GM19240 (cell line): Measurements from ENCODE around the gene MARCO.

Experiments used
- DNase-seq: peaks from one replicate; pipeline ENCODE4 v3.0.0; 2011; ENCODE audit warnings: low spot score; ENCODE audit not compliant: insufficient read length

The MARCO gene

GRCh38 chr2:119005051-119005450 is 63.1 kb downstream of the MARCO start:
- no peak for DNase-seq

- DNase-seq = no peak
Measured at GRCh38 chr2:119005555-119005954, 63.6 kb downstream of the MARCO start.

GRCh38 chr2:119006441-119006840 is 64.4 kb downstream of the MARCO start:
- no peak for DNase-seq

GRCh38 chr2:119008108-119008507 is 66.1 kb downstream of the MARCO start:
- no peak for DNase-seq

GRCh38 chr2:119009110-119009509 is 67.1 kb downstream of the MARCO start:
- DNase-seq = no peak

- DNase-seq = no peak
Measured at GRCh38 chr2:119010336-119010735, 68.3 kb downstream of the MARCO start.

- DNase-seq = no peak
Measured at GRCh38 chr2:119011162-119011909, 69.3 kb downstream of the MARCO start.

GRCh38 chr2:119011910-119012209 is 69.9 kb downstream of the MARCO start:
- DNase-seq = no peak

GRCh38 chr2:119012345-119013301 is 70.6 kb downstream of the MARCO start:
- no peak for DNase-seq

- DNase-seq = no peak
Measured at GRCh38 chr2:119013671-119014070, 71.7 kb downstream of the MARCO start.

GRCh38 chr2:119015845-119016244 is 73.9 kb downstream of the MARCO start:
- DNase-seq = no peak

- DNase-seq = no peak
Measured at GRCh38 chr2:119019521-119019920, 77.5 kb downstream of the MARCO start.

GRCh38 chr2:119022678-119023077 is 80.7 kb downstream of the MARCO start:
- DNase-seq = no peak

GRCh38 chr2:119023534-119023933 is 81.5 kb downstream of the MARCO start:
- DNase-seq = no peak

- DNase-seq = no peak
Measured at GRCh38 chr2:119024152-119024551, 82.2 kb downstream of the MARCO start.

- no peak for DNase-seq
Measured at GRCh38 chr2:119024568-119024967, 82.6 kb downstream of the MARCO start.

- no peak for DNase-seq
Measured at GRCh38 chr2:119025013-119025412, 83.0 kb downstream of the MARCO start.

GRCh38 chr2:119025762-119026351 is 83.9 kb downstream of the MARCO start:
- no peak for DNase-seq

- DNase-seq = no peak
Measured at GRCh38 chr2:119026890-119027289, 84.9 kb downstream of the MARCO start.

GRCh38 chr2:119028327-119029174 is 86.6 kb downstream of the MARCO start:
- DNase-seq = no peak

- DNase-seq = no peak
Measured at GRCh38 chr2:119029297-119029696, 87.3 kb downstream of the MARCO start.
